ENCODE data around the gene SLC17A2. TPM values are rescaled to one million over a fixed set of nuclear protein-coding genes. Genes with fewer than 3 reads are reported as not detected.

The SLC17A2 gene
- total and polyA plus RNA-seq, 2 experiments from 2014 or later = not detected

GRCh38 chr6:25935953-25936352, 5.5 kb upstream of the SLC17A2 start (continued):
- TF ChIP-seq CTCF (conservative IDR thresholded peaks at IDR 0.05; ENCODE audit: low read depth in 2 of 2) (no peak), CREB1 (CRISPR knock-in tag; IDR thresholded peaks at IDR 0.05; ENCODE audit: low read depth) (no peak), REST (IDR thresholded peaks at IDR 0.05; ENCODE audit: unreplicated experiment) (no peak)

GRCh38 chr6:25934735-25935313, 4.3 kb upstream of the SLC17A2 start:
- H3K9me2 ChIP-seq (ENCODE audit: insufficient read depth) = no peaks in the 10 kb centered on the region
- ATAC-seq = no peak
- no peak for DNase-seq (ENCODE audit: low spot score)
- Mint-ChIP-seq H3K9me3 (no peaks in the 10 kb centered on the region), H3K27me3 (ENCODE audit: insufficient read depth, low read depth, poor library complexity) (no peaks in the 10 kb centered on the region), H3K4me3 (no peak overlapping the region), H3K36me3 (ENCODE audit: low read depth) (no peaks in the 10 kb centered on the region), H3K27ac (no peak overlapping the region), H3K4me1 (no peaks in the 10 kb centered on the region)
- H3K27ac ChIP-seq (ENCODE audit: low read depth) = no peak overlapping the region
- no peak overlapping the region for H3K4me3 ChIP-seq
- H3K4me2 ChIP-seq = no peak overlapping the region
- no peaks in the 10 kb centered on the region for H3K27me3 ChIP-seq (ENCODE audit: insufficient read depth)
- no peak overlapping the region for H2AFZ ChIP-seq
- no peaks in the 10 kb centered on the region for H3K4me1 ChIP-seq (ENCODE audit: insufficient read depth)
- H4K20me1 ChIP-seq (replicated peaks; ENCODE audit: insufficient read depth) = no peaks in the 10 kb centered on the region
- no peaks in the 10 kb centered on the region for H3K79me2 ChIP-seq (replicated peaks; ENCODE audit: insufficient read depth)
- H3F3A ChIP-seq (replicated peaks; ENCODE audit: low read depth) = no peaks in the 10 kb centered on the region
- no peaks in the 10 kb centered on the region for H3K36me3 ChIP-seq (ENCODE audit: insufficient read depth)
- TF ChIP-seq CTCF (conservative IDR thresholded peaks at IDR 0.05; ENCODE audit: low read depth in 2 of 2) = no peak
- TF ChIP-seq ZNF331 (CRISPR knock-in tag; IDR thresholded peaks at IDR 0.05; ENCODE audit: low read depth) = no peak
- no peak for TF ChIP-seq STAT1 (IDR thresholded peaks at IDR 0.05; ENCODE audit: unreplicated experiment)
- no peak for TF ChIP-seq EZH2 (IDR thresholded peaks at IDR 0.05; ENCODE audit: low read depth, unreplicated experiment)
- TF ChIP-seq ETS1 (IDR thresholded peaks at IDR 0.05) = no peak
- TF ChIP-seq EZH2phosphoT487 (IDR thresholded peaks at IDR 0.05; ENCODE audit: unreplicated experiment) = no peak
- no peak for TF ChIP-seq ZNF114 (CRISPR knock-in tag; IDR thresholded peaks at IDR 0.05)
- TF ChIP-seq REST (IDR thresholded peaks at IDR 0.05; ENCODE audit: unreplicated experiment) = no peak
- no peak for TF ChIP-seq JUNB (IDR thresholded peaks at IDR 0.05; ENCODE audit: unreplicated experiment)
- no peak for TF ChIP-seq CREB1 (CRISPR knock-in tag; IDR thresholded peaks at IDR 0.05; ENCODE audit: low read depth)
- no peak for TF ChIP-seq NANOG (IDR thresholded peaks at IDR 0.05; ENCODE audit: borderline replicate concordance)
- TF ChIP-seq POLR2AphosphoS5 (IDR thresholded peaks at IDR 0.05; ENCODE audit: low read depth) = no peak
